Erythroblast (primary cell): ENCODE data around the gene HECW1.

Experiments
- DNase-seq, 2 experiments: peaks; one replicate each; lab custom pipeline; 2025; lab: John Stamatoyannopoulos, UW
- GATA1 ChIP-seq: IDR thresholded peaks from 2 replicates; pipeline ENCODE4 v1.6.1; 2011; ENCODE audit warnings: low read depth, mild to moderate bottlenecking, control low read depth, low read length, moderate library complexity
- POLR2A ChIP-seq: IDR thresholded peaks from 2 replicates; pipeline ENCODE4 v1.6.1; 2011; ENCODE audit warnings: mild to moderate bottlenecking, low read length

The HECW1 gene

GRCh38 chr7:43143918-43144589 is 31.6 kb downstream of the HECW1 start:
- no peak for TF ChIP-seq GATA1
- TF ChIP-seq POLR2A: no peak
- DNase-seq: no peak

DNA sequence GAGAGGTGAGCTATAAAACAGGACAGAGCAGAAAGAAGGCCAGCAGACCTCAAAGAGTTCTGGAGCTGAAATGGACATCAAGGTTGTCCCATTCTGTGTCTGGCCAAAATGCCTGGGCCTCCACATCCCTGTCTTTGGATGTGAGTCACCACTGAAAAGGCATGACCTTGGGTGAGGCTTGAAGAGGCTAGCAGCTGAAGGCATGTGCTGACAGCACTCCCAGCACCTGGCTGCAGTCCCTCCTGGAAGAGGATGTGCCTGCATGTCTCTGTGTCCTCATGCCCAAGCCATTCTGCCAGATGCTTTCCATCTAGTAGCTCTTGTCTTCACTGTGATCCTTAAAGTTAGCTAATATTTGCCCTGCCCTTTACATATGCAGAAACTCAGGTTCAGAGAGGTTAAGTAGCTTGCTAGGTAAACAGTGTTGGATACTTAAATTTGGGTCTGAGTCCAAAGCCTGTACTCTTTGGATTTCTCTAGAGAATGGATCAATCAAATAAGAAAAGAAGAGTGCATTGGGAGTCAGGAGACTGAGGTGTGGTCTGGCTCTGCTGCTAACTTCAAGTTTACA is 35.8 kb downstream of the HECW1 start:
- TF ChIP-seq POLR2A (no peak), GATA1 (no peak)
- no peak for DNase-seq

DNA sequence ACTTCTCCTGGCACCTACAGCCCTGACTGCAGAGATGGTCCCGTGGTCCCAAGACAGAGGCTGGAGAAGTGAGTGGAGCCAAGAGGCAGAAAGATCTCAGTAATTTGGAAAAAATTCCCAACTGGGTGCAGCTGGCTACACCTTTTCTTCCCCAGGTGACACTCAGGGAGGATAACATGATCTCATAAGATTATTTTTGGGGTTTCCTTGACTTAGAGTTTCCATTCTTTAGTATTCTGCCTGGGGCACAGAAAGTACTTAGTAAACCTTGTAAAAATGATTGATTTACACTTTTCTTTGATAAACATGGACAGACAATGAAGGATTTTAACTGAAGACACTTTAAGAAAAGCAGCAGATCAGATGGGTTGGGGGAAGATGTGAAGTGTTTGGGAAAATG is 38.6 kb downstream of the HECW1 start:
- no peak for DNase-seq
- no peak for TF ChIP-seq GATA1
- TF ChIP-seq POLR2A: no peak

DNA sequence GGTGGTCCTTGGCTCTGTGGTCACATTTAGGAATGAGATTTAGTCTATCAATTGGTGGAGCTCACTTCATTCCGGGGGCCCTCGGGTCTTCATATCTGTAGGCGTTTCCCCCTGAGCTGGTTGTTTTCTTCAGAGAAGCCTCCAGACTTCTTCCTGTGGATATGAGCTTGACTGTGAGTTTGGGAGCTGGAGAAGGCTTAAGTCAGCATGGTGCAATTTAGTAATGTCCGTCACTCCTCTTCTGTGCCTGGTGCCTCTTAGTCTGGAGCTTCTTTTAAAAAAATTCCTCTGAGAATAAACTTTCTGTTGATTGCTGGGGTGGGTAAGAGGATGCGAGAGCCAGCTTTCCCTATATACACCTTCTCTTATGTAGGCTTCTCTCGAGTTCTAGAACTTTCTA is 40.2 kb downstream of the HECW1 start:
- no peak for DNase-seq

DNA sequence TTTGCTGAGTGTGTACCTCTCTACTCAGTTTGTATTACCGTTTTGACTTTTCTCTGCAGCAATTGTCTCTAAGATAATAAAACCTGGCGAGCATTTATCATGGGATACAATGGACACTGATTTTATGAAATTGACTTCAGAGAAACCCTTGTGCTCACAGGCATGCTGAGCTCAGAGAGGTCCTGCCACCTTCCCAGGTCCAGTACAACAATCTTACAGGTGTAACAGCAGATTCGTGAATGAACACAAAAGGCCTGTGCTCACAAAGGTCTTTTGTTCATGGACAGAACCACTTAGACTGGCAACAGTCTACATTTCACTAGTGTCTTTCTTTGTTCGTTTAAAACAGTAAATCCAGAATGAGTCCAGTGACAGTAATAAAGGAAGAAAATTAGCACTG is 43.2 kb downstream of the HECW1 start:
- no peak for TF ChIP-seq GATA1
- no peak for TF ChIP-seq POLR2A
- no peak for DNase-seq

More for the DNA sequence above, 40.2 kb downstream of the HECW1 start:
- no peak for TF ChIP-seq GATA1
- TF ChIP-seq POLR2A: no peak

DNA sequence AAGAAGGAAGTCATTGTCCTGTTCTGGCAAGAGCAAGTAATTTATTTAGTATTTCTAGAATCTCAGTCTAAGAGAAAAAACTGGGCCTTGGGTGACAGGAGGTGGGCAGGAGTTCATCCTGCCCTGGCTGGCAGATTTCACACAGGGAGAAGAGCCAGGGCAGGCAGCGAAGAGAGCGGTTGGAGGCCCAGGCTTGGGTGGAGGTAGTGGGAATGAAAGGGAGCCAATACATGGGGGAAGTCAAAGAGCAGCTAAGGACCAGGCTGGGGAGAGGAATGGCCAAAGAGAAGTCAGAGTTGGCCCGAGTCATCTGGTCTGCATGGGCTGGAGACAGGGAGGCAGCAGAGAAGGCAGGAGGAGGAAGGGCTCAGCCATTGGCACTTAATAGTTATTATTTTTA is 51.4 kb downstream of the HECW1 start:
- no peak for DNase-seq
- no peak for TF ChIP-seq POLR2A
- no peak for TF ChIP-seq GATA1

GRCh38 chr7:43164757-43165156 is 52.3 kb downstream of the HECW1 start:
- TF ChIP-seq POLR2A: no peak
- no peak for TF ChIP-seq GATA1
- DNase-seq: no peak

- TF ChIP-seq GATA1 (no peak), POLR2A (no peak)
- DNase-seq: no peak
These were observed 54.2 kb downstream of the HECW1 start for GRCh38 chr7:43166686-43167085.

DNA sequence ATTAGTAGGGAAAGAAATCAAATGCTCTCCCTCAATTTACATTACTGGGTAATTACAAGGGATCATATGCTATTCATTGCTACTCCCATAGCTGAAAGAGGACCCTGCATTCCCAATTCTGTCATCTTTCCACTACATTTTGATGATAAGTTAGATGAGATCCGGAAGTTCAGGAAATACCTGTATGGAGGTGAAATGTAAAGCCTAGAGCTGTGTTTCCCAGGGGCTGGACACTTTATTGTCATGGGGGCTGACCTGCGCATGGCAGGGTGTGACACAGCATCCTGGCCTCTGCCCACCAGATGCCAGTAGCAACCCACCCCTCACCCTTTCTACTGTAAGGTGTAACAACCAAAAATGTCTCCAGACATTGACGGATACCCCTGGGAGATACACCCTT is 56.6 kb downstream of the HECW1 start:
- no peak for TF ChIP-seq GATA1
- no peak for TF ChIP-seq POLR2A

GRCh38 chr7:43170571-43170970 is 58.1 kb downstream of the HECW1 start:
- no peak for DNase-seq
- TF ChIP-seq POLR2A (no peak), GATA1 (no peak)

More for the DNA sequence above, 56.6 kb downstream of the HECW1 start:
- DNase-seq: no peak

GRCh38 chr7:43175570-43176200 is 63.2 kb downstream of the HECW1 start:
- DNase-seq: no peak
- TF ChIP-seq POLR2A (no peak), GATA1 (no peak)

DNA sequence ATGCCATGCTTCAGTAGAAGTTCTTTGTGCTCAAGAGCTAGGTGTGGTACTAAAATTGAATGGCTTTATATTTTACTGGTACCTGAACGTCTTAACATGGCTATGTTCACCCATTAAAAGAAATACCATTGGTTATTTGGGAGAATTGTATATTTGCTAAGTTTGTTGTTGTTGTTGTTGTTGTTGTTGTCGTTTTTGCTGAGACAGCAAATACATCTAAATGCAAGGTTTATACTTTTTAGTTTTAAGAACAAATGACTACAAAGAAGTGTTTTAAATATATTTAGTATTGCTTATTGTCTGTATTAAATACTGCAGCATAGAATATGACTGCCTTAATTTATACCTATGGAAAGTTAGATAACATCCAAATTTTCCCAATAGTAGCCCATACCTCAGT is 66.9 kb downstream of the HECW1 start:
- TF ChIP-seq POLR2A (no peak), GATA1 (no peak)
- no peak for DNase-seq

GRCh38 chr7:43192806-43193460 is 80.5 kb downstream of the HECW1 start:
- DNase-seq: no peak
- TF ChIP-seq GATA1 (no peak), POLR2A (no peak)

GRCh38 chr7:43193893-43194292 is 81.4 kb downstream of the HECW1 start:
- no peak for DNase-seq
- TF ChIP-seq GATA1: no peak
- TF ChIP-seq POLR2A: no peak

DNA sequence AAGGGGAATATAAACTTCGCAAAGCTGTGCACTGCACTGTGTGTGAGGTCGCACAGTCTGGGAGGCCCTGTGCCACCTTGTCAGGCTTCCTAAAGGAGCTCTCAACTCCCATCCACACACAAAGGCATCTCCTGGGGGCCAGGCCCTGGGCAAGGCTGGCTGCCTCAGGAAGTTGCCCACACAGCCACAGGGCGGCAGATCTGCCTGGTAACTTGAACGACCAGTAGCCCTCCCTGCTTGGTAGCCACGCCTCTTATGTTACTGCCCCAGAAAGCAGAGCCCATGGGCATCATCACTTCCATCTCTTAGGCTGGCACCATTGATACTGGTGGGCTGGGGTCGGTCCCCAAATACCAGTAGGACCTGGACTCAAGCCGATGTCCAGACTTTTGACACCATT is 82.8 kb downstream of the HECW1 start:
- TF ChIP-seq POLR2A: no peak
- no peak for TF ChIP-seq GATA1
- DNase-seq: no peak
